Measurements from ENCODE around the gene GID4.

The GID4 gene

DNA sequence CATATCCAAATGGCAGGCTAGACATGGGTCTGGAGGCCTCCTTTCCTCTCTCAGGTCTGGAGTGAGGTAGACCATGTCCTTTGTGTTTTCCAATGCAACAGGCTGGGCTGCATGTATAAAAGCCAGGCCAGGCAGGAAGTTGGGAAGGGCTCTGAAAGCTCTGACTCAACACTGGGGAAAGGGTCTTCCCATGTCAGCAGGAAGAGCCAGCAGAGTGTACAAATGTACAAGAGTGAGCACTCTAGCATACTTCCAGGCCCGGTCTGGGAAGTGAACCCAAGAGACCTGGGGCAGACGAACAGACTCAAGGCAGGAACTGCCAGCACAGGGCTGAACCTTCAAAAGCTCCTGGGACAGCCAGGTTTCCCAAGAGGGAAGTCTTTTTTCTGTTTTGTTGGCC lies 7.3 kb upstream of the GID4 start:
- no peak for DNase-seq (ENCODE audit: low spot score)
- TF ChIP-seq, protein P1, sequence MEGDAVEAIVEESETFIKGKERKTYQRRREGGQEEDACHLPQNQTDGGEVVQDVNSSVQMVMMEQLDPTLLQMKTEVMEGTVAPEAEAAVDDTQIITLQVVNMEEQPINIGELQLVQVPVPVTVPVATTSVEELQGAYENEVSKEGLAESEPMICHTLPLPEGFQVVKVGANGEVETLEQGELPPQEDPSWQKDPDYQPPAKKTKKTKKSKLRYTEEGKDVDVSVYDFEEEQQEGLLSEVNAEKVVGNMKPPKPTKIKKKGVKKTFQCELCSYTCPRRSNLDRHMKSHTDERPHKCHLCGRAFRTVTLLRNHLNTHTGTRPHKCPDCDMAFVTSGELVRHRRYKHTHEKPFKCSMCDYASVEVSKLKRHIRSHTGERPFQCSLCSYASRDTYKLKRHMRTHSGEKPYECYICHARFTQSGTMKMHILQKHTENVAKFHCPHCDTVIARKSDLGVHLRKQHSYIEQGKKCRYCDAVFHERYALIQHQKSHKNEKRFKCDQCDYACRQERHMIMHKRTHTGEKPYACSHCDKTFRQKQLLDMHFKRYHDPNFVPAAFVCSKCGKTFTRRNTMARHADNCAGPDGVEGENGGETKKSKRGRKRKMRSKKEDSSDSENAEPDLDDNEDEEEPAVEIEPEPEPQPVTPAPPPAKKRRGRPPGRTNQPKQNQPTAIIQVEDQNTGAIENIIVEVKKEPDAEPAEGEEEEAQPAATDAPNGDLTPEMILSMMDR (IDR thresholded peaks at IDR 0.05; ENCODE audit: extremely low read depth, insufficient read depth, missing control alignments), result no peak
- in situ Hi-C loops (cut with MboI; ENCODE audit: low pct_unique_long_range_greater_than_20kb, low sequenced_read_pairs, unreplicated experiment), result loop anchor here (10.0 kb wide), 1 partner anchor 147 kb away; no protein-coding TSS in a partner anchor

DNA sequence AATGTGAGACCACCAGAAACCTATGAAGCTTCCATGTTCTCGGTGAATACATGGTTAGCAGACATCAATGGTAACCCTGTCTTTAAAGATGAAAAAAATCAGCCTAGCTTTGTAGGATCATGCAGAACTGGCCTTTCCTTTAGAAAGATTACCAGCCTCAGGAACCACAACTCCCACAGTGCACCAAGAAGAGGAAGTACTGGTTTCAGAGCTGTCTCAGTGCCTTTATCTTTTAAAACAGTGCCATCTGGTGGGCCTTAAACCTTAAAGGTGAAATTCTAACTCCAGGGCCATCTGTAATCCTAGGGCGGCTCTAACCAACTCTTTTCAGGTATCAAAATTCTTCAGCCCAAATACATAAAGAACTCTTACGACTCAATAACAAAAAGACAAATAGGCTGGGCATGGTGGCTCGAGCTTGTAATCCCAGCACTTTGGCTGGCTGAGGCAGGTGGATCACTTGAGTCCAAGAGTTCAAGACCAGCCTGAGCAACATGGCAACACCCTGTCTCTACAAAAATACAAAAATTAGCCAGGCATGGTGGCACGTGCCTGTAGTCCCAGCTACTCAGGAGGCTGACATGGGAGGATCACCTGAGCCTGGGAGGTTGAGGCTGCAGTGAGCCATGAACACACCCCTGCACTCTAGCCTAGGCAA lies 5.6 kb upstream of the GID4 start:
- TF ChIP-seq, protein P1 (IDR thresholded peaks at IDR 0.05; ENCODE audit: extremely low read depth, insufficient read depth, missing control alignments), result peak; percentile 61
- peak; percentile 80 for DNase-seq (ENCODE audit: low spot score)
- in situ Hi-C loops (cut with MboI; ENCODE audit: low pct_unique_long_range_greater_than_20kb, low sequenced_read_pairs, unreplicated experiment), result loop anchor here (10.0 kb wide), 1 partner anchor 149 kb away; no protein-coding TSS in a partner anchor

DNA sequence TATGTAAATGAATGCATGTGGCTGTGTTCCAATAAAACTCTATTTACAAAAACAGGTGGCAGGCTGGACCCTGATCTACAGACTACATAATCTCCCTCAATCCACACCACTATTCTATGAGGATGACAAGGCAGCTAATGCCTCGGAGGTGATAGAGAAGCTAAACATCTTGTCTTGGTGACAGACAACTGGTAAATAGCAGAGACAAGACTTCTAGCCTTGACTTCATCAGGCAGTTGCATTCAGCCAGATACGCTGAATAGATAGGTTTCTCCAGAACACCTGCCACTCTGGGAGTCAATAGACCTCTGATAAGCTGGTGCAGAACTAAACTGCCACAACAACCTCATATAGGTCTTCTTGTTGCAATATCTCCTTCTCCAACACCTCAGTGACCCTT lies 3.5 kb upstream of the GID4 start:
- TF ChIP-seq, protein P1 (IDR thresholded peaks at IDR 0.05; ENCODE audit: extremely low read depth, insufficient read depth, missing control alignments), result no peak
- no peak for DNase-seq (ENCODE audit: low spot score)
- in situ Hi-C loops (cut with MboI; ENCODE audit: low pct_unique_long_range_greater_than_20kb, low sequenced_read_pairs, unreplicated experiment), result loop anchor here (10.0 kb wide), 1 partner anchor 151 kb away; no protein-coding TSS in a partner anchor

DNA sequence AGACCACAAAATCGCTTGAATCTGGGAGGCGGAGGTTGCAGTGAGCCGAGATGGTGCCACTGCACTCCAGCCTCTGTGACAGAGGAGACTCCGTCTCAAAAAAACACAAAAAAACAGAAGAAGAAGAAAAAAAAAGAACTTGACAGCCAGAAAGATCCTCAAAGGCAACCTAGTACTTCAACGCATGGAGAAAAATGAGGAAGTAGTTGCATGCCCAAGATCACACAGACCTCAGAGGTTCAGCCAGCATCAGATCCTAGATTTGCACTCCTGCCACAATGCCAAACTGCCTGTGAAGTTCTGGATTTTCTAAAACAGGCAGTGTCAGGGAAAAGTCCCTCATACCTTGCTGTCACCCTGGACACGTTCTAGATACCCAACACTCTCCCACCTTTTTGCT lies 1.7 kb upstream of the GID4 start:
- no peak for DNase-seq (ENCODE audit: low spot score)
- in situ Hi-C loops (cut with MboI; ENCODE audit: low pct_unique_long_range_greater_than_20kb, low sequenced_read_pairs, unreplicated experiment), result loop anchor here (10.0 kb wide), 1 partner anchor 153 kb away; no protein-coding TSS in a partner anchor
- TF ChIP-seq, protein P1 (IDR thresholded peaks at IDR 0.05; ENCODE audit: extremely low read depth, insufficient read depth, missing control alignments), result no peak

DNA sequence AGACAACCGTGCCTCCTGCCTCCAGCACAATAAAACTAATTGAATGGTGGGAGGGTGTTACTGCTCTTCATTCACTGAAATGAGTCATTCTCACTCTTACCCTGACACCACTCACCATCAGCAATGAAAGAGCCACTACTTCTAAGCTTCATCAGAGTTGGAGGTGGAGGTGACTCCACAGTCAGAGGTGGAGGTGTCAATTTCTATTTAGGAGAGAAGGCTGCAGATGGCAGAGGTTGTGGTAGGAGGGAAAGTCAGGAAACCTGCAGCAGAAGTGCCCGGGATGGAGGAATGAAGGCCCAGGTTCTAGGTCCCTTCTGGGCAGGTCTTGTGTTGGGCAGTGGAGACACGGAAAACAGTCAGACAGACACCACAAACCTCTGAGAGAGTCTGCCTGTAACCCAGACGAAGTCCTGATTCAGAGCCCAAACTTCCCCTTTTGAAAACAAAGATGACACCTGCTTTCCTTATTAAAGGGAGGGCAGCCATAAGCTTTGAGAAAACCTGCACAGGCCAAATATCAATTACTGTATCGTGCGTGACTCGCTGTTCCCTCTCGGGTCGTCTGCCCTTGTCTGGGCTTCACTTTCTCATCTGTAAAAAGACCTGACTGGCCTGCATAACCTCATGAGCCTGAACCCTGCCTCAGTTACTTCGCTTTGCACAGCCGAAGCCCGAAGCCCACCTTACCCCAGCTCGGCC lies 908 bp upstream of the GID4 start:
- DNase-seq (ENCODE audit: low spot score), result no peak
- TF ChIP-seq, protein P1 (IDR thresholded peaks at IDR 0.05; ENCODE audit: extremely low read depth, insufficient read depth, missing control alignments), result no peak
- in situ Hi-C loops (cut with MboI; ENCODE audit: low pct_unique_long_range_greater_than_20kb, low sequenced_read_pairs, unreplicated experiment), result loop anchor here (10.0 kb wide), 1 partner anchor 153 kb away; no protein-coding TSS in a partner anchor

DNA sequence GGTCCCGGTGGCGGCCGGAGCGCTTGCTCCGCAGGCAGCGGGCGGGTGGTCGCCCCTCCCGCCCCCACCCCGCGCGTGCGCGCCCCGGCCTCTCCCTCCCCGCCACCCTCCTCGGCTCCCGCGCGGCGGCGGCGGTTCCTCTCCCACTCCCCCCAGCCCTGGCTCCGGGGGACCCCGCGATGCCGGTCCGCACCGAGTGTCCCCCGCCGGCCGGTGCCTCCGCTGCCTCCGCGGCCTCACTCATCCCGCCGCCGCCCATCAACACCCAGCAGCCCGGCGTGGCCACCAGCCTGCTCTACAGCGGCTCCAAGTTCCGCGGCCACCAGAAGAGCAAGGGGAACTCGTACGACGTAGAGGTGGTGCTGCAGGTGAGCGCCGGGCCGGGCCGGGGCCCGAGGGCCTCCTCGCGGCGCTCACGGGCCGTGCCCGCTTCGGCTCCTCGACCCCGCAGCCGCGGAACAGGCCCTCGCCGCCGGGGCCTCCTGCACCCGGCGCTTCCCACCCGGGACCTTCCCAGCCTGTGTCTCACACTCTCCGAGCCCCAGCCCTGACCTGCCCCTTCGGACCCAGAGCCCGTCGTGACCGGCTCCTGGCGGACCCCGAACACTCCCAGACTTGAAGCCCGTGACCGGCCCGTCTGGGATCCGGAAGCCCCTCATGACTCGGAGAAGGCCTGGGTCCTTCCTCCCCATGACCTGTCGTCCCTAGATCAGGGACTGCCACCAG lies 490 bp downstream of the GID4 start:
- in situ Hi-C loops (cut with MboI; ENCODE audit: low pct_unique_long_range_greater_than_20kb, low sequenced_read_pairs, unreplicated experiment), result loop anchor here (10.0 kb wide), 1 partner anchor 155 kb away; no protein-coding TSS in a partner anchor
- TF ChIP-seq, protein P1 (IDR thresholded peaks at IDR 0.05; ENCODE audit: extremely low read depth, insufficient read depth, missing control alignments), result peak; percentile 16
- DNase-seq (ENCODE audit: low spot score), result peak; percentile 75
